Coronary artery (tissue), 2 donors: ENCODE measurements around the gene SKAP1.

ENCODE experiments used
- DNase-seq: peaks from one replicate; pipeline ENCODE4 v3.0.0-alpha.2; 2017; ENCODE audit warnings: low spot score
- H3K27ac ChIP-seq, 2 donors: fragments of 200-600 bp; sonication (generic); one replicate each; pipeline ENCODE4 v1.5.1; 2016 to 2019
- H3K4me3 ChIP-seq: fragments of 200-600 bp; sonication (generic); 2 replicates; pipeline ENCODE4 v1.5.1; 2016; ENCODE audit warnings: mild to moderate bottlenecking, moderate library complexity
- TF ChIP-seq, protein P1 (sequence below): fragments of 200-600 bp; sonication (generic); IDR thresholded peaks from one replicate; pipeline ENCODE4 v1.5.1; 2019; ENCODE audit warnings: antibody characterized with exemption

The SKAP1 gene

DNA sequence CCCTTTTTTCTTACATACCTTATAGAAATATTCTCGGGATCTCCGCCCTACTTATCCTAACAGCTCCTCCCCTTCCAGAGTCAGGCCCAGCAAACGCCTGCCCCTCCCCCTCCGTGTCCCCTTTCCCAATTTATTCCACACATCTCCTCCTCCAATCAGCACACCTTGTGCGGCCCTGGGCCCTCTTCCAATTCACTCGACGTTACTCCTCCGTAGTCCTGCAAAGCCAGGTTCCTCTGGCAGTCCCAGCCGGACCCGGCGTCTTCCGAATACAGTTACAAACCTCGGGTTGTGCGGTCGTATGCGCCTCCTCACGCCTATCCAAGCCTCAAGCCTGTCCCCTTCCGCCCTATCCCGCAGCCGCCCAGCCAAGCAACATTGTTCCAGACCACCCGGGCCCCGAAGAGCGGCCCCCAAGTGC lies 329.4 kb downstream of the SKAP1 start:
- DNase-seq: no peak
- Histone ChIP-seq H3K27ac (peak overlapping the region; percentile 65 to 95), H3K4me3 (peak overlapping the region; percentile 87)
- TF ChIP-seq, protein P1, sequence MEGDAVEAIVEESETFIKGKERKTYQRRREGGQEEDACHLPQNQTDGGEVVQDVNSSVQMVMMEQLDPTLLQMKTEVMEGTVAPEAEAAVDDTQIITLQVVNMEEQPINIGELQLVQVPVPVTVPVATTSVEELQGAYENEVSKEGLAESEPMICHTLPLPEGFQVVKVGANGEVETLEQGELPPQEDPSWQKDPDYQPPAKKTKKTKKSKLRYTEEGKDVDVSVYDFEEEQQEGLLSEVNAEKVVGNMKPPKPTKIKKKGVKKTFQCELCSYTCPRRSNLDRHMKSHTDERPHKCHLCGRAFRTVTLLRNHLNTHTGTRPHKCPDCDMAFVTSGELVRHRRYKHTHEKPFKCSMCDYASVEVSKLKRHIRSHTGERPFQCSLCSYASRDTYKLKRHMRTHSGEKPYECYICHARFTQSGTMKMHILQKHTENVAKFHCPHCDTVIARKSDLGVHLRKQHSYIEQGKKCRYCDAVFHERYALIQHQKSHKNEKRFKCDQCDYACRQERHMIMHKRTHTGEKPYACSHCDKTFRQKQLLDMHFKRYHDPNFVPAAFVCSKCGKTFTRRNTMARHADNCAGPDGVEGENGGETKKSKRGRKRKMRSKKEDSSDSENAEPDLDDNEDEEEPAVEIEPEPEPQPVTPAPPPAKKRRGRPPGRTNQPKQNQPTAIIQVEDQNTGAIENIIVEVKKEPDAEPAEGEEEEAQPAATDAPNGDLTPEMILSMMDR: no peak

DNA sequence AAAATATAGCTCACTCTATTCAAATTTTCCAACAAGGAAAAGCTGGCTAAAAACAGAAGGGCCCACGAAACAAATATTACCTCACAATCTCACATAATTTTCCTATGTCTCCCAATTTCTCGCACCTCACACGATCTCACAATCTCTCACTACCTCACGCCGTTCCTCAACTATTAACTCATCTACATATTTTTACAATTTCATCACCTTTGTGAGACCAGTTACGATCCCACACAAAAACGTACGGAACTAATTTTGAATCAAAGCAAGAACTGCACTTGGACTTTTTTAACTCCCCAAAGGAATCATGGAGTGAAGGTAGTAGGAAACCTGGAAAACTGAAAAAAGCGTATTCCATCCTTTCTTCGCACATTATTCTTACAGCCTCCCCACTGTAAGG lies 329.9 kb downstream of the SKAP1 start:
- DNase-seq: no peak
- TF ChIP-seq, protein P1: no peak
- Histone ChIP-seq H3K27ac (peak overlapping the region; percentile 65 to 95), H3K4me3 (peak overlapping the region; percentile 87)

DNA sequence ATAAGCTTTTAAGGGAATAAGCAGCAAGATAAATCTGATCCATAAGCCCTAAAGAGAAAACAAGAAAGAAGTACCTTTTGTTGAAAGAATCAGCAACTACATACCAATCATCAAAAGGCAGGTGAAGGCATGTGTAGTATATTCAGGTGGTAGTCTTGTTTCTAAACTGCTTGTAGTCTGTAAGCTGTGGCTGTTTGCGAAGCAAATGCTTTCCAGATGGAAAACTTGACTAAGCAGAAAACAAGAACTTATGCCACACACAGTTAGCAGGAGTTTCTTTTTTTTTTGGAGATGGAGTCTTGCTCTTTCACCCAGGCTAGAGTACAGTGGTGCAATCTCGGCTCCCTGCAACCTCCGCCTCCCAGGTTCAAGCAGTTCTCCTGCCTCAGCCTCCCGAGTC lies 334.4 kb downstream of the SKAP1 start:
- TF ChIP-seq, protein P1: no peak
- H3K27ac ChIP-seq: no peak overlapping the region
- no peak overlapping the region for H3K4me3 ChIP-seq
- no peak for DNase-seq

DNA sequence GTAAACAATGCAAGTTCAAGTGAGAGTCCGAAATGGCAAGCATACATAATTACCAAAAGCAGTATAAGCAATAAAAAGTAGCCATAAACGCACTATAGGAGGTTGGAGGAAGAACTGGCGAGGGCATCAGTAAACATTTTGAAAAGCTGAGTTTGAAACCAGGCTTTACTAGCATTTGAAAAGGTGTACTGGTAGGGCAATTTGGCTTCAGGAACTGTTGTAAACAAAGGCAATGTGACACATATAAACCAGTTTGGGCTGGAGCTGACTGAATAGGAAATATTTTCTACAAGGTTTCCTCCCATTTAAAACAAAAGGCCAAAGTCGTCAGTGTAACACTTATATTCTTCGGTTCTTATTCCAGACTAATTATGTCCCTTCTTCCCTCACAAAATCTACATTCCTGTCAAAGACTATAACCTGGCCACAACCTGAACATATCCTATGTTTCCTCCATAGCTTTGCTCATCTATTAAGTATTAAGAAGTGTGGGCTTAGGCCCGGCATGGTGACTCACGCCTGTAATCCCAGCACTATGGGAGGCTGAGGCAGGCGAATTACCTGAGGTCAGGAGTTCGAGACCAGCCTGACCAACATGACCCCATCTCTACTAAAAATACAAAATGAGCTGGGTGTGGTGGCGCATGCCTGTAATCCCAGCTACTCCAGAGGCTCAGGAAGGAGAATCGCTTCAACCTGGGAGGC lies 336.5 kb downstream of the SKAP1 start:
- H3K4me3 ChIP-seq: no peak overlapping the region
- no peak overlapping the region for H3K27ac ChIP-seq
- no peak for DNase-seq
- TF ChIP-seq, protein P1: no peak

DNA sequence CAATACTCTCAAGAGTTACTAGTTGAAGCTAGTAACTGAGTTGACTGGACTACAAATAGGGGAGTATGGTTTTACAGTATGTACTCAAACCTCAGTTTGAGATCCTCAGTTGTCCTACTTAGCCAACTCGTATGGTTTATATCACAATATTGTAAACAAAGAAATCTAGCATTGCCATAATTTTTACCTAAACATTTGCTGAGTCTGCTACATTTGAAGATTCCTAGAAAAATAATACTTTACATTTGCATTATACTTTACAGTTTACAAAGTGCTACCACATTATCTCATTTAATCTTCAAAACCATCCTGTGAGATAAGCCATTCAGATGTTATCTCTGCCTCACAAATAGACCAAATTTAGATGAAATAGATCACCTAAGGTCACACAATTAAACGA lies 345.1 kb downstream of the SKAP1 start:
- TF ChIP-seq, protein P1: no peak
- H3K27ac ChIP-seq: no peak overlapping the region
- no peak overlapping the region for H3K4me3 ChIP-seq
- no peak for DNase-seq
